M059J (cell line): ENCODE data around the gene CPAMD8. TPM values are rescaled to one million over a fixed set of nuclear protein-coding genes. Genes with fewer than 3 reads are reported as not detected.

Experiments used
- DNase-seq: peaks from one replicate; pipeline ENCODE4 v3.0.0-alpha.2; 2012; ENCODE audit warnings: low read depth
- total RNA-seq: library from RNA; depleted of rRNA; stranded (reverse); fragments of >200 nt; shearing (Covaris generic); gene quantifications from 2 replicates; pipeline ENCODE4 v1.2.3, GENCODE V29; 2014

The CPAMD8 gene
- total RNA-seq, 1 experiment from 2014 or later = not detected

DNA sequence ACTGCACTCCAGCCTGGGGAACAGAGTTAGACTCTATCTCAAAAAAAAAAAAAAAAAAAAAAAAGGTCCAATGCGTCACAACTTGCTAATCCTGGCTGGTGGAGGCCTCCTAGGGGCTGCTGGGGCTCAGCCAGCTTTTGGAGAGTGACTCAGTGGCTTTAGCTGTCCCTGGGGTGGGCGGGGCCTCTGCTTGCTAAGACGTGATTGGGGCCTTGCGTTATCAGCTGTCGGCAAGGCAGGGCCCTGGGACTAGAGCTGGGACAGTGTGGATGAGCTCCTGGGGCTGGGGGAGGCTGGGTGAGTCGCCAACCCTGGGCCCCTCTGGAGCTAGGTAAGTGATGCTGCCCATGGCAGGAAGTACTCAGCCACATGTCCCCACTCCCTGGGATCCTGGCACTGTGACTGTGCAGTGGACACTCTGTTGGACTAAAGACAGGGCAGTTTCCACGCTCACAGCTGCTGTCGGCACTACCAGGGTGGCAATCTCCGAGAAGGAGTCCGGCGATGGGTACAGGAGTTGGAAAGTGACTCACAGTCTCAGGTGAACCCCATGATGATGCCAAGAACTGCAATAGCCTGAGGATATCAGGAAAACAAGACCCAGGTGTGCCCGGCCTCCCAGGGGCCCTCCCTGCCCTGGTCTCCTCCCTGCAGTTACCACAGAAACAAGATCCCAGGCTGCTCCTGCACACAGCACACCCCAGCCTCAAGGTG is 105.6 kb downstream of the CPAMD8 start:
- DNase-seq = peak; percentile 89

DNA sequence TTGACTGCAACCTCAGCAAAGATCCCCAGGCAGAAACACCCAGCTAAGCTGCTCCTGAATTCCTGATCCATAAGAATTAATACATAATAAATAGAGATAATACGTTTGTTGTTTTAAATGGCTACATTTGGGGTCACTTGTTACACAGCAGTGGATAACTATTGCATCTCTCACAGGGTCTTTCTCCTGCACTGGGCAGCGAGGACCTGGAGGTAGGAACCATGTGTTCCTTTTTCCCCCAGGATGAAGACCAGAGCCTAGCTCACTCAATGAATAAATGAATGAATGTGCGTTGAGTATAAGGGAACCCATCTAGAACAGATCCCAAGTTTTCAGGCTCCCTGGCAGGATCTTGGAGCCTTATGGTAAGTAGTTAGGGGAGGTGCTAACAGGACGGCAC is 107.1 kb downstream of the CPAMD8 start:
- DNase-seq = no peak

DNA sequence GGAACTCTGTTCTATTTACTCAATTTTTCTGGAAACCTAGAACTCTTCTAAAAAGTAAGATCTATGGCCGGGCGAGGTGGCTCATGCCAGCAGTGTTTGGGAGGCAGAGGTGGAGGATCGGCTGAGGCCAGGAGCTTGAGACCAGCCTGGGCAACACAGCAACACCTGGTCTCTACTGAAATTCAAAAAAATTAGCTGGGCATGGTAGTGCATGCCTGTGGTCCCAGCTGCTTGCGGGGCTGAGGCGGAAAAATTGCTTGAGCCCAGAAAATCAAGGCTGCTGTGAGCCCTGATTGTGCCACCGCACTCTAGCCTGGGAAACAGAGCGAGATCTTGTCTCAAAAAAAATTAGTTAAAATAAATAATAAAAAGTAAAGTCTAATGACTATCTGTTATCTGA is 109.2 kb downstream of the CPAMD8 start:
- no peak for DNase-seq

DNA sequence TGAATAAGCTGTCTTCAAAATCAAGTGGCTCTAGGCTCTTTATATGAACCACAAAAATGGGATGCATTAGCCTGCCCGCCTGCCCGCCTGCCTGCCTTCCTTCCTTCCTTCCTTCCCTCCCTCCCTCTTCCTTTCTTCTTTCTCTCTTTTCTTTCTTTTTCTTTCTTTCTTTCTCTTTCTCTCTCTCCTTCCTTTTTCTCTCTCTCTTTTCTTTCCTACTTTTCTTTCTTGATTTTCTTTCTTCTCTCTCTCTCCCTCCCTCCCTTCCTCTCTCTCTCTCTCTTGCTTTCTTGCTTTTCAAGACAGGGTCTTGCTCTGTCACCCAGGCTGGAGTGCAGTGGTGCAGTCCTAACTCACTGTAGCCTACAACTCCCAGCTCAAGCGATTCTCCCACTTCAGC is 110.9 kb downstream of the CPAMD8 start:
- DNase-seq = no peak

DNA sequence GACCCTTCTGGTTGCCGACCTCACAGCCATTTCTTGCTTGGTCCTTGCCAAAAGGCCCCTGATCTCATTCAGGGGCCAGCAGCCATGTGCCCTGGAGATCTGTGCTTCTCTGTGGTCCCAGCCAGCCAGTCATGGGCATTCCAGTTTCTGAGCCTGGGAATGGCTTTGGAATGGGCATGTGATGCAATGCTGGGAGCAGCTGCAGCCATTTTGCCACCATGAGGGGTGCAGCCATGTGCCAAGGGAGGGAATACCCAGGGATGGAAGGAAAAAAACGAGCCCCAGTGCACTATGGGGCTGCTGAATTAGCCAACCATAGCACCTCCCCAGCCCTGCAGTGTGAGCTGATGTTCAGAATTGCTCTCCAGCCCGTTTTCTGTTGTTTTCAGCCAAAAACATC is 111.5 kb downstream of the CPAMD8 start:
- DNase-seq = no peak

DNA sequence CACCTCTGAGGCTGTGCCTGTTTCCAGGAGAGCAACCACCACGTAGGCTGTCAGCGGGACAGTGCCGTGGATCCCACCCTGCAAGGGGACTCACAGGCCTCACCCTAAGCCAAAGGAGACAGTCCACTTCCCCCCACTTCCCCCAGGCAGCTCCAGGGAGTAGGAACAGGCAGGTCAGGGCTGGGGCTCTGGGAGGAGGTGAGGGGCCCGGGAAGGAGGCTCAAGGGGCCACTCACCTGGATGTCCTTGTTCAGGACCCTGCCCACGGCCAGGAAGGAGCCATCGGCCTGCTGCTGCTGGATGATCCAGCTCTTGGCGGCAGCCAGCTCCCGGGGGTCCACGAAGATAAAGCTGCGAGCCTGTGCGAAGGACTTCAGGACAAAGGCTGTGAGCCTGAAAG is 112.2 kb downstream of the CPAMD8 start:
- no peak for DNase-seq

DNA sequence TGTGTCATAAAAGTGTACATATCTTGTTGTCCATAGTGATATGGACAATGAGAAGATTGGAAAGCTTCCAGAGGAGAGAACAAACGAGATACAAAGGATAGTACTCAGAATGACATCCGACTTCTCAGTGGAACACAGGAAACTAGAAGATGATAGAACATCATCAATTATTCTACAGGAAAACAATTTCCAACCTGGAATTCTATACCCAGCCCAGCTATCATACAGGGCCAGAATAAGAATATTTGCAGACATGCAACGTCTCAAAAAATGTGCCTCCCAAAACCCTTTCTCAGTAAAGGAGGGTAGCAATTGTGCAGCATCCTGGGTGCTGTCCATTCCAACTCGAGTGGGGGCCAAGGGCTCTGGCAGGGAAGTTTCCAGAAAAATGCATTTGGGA is 113.8 kb downstream of the CPAMD8 start:
- no peak for DNase-seq

DNA sequence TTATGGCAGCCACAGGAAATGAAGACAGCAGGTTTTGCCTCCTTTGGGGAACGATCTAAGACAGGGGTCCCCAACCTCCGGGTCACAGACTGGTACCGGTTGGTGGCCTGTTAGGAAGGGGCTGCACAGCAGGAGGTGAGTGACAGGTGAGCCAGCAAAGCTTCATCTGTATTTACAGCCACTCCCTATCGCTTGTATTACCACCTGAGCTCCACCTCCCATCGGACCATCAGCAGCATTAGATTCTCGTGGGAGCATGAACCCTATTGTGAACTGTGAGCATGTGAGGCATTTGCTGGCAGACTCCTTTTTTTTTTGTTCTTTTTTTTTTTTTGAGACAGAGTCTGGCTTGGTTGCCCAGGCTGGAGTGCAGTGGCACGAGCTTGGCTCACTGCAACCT is 115.6 kb downstream of the CPAMD8 start:
- DNase-seq = no peak

DNA sequence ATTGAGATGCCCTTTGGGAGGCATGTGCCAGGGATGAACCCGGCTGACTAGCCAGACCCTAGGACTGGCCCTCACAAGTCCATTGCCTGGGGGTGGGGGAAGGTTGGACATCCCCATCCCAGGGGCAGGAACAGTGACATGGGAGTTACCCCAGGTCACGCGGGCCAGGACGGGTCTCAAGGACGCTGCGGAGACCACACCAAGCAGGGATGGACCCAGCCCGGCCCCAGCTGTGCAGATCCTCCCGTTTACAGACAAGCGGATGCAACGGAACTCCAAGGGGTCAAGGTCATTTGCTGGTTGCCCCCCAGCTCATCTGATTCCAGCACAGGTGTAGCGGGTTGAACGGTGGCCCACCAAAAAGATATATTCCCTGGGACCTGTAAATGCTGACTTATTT is 117.9 kb downstream of the CPAMD8 start:
- no peak for DNase-seq

DNA sequence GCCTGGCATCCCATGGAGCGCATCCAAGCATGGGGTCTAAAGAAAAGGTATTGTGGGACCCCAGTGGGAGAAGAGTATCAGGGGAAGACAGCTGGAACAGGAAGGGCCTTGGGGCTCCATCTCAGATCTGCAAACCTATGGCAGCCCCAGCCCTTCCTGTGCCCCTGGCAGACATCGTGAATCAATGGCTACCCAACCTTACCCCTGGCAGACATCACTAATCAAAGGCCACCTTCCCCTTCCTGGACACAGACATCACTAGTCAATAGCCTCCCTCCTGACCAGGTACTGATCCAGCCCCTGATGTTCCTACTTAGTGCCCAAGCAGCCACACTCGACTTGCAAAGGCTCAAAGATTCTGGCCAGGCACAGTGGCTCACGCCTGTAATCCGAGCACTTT is 122.0 kb downstream of the CPAMD8 start:
- no peak for DNase-seq

DNA sequence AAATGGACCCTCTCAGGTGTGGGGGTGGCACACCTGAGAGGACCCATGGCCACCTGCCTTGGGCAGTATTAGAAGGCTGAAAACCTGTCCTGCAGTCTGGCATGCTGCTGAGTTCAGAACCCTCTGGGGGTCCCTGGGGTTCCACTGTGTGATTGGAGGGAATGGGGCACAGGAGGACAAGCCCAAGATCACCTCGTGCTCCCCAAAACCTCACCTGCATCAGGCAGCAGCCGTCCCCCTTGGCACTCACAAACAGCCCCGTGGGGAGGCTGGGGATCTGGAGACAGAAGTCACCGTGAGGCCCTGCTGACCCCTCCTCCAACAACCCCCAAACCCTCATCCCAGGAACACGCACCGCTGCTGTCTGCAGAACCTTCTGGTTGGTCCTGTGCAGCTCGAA is 123.3 kb downstream of the CPAMD8 start:
- DNase-seq = no peak

DNA sequence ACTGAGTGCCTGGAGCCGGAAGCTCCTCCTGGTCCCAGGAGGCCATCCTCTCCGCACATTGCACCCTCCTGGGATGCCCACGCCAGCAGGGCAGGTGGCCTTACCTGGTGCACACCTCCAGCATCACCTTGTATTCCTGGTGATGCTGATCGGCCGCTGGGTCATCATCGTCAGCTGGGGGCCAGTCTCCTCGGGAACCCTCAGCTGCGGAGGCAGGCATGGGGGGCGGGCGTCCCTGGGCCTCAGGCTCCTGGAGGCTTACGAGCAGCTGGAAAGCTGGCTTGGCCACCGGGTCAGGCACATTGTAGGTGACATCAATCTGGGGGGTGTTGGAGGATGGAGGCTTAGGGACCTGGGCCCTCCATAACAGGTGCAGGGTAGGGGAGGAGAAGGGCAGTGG is 124.1 kb downstream of the CPAMD8 start:
- no peak for DNase-seq

DNA sequence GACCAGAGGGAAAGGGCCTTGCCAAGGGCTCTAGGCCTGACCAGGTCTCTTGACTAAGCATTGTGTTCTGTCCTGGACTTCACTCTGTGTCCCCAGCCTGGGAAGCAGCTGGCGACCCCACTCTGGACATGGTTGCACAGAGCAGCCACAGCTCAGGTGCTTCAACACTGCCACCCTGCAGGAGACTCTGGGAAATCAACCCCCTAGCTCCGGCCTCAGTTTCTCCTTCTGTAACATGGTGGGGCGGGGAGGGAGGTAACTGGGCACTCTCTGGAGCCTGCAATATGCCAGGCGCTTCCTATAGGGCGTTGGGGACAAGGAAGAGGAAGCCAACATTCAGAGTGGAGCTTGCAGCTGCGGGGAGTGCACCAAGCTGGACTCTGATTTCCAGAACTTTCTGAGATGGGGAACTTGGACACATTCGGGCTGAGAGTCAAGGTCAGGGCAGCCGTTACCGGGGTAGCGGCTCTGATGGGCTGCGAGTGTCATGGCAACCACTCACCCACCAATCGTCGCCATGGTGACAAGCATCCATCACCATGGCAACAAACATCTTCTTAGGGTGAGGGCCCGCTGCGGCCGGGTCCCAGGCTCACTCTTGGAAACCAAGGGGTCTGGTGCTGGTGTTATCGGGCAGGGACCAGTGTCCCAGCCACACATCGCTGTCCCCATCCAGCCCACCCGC is 125.0 kb downstream of the CPAMD8 start:
- no peak for DNase-seq

DNA sequence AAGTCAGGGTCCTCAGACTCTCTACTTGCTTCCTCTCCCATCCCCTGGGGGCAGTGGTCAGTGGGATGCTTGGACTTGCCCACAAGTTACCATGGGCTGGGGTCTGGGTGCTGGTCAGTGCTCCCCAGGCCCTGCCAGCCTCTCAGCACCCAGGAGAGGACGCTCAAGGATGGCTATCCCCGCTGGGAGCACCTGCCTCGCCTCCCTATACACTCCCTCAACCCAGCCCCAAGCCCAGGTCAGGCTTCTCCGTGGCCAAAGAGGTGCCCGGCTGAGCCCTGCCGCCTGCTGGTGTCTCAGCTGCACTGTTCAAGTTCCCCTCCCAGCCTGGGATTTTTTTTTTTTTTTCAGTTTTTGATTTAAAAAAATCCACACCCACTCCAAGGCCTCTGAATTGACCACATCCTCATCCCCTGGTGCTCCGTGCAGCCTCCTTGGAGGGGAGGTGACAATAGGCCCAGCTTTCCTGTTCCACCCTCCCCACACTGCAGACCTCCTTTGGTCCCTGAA is 127.0 kb downstream of the CPAMD8 start:
- peak; percentile 44 for DNase-seq

DNA sequence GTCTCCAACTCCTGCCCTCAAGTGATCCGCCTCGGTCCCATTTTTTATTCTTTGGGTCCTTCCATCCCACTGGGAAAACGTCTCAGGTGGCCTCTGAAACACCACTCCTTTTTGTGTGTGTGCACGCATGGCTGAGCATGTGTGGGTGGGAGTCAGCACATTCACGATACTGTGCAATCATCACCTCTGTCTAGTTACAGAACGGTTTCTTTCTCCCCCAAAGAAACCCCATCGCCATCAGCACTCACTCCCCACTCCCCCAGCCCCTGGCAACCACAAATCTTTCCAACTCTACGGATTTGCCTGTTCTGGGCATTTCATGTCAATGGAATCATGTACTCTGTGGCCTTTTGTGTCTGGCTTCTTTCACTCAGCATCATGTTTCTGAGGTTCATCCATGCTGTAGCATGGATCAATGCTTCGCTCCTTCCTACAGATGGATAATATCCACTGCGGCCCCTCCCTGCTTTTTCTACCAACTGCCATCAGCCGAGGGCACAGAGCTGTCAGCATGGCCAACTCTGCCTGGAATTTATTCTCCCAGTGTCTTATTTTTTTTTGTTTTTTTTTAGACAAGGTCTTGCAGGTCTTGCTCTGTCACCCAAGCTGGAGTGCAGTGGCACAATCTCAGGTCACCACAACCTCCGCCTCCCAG is 128.1 kb downstream of the CPAMD8 start:
- no peak for DNase-seq

DNA sequence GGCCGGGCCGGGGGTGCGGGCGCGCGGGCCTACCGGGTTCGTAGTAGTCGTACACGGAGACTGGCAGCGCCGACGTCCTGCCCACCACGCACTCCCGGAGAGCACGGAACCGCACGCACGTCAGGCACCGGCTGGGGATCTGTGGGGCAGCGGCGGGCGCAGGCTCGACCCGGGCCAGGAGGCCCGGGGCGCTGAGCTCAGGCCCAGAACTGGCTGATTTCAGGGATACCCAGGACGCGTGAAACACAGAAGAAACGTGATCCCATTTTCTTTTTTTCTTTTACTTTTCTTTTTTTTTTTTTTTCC is 128.8 kb downstream of the CPAMD8 start:
- DNase-seq = no peak

DNA sequence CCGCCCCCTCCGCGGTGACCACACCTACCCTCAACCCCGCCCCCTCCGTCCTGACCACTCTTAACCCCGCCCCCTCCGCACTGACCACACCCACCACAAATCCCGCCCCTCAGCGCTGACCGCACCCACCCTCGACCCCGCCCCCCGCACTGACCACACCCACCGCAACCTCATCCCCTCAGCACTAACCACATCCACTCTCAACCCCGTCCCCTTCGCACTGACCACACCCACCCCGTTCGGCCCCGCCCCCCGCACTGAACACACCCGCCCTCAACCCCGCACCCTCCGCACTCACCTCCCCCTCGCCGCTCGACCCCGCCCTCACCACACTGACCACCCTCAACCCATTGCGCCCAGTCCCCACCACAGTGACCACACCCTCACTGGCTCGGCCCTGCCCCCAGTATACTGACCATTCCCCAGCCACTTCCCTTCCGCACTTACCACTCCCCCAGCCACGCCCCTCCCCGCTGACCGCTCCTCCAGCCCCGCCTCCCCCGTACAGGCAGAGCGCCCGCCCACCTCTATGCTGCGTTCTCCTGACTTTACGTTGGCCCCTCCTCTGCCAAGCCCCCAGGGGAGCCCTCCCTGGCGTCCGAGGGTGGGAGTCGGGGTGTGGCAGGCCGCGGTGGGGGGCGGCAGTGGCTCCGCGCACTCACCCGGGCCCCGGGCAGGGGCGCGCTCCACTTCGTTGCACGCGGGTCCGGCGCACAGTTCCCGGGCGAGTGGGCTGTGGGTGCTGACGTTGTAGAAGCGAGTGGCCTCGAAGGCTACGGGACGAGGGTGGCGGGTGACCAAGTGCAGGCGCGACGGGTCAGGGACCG is 129.4 kb downstream of the CPAMD8 start:
- no peak for DNase-seq

DNA sequence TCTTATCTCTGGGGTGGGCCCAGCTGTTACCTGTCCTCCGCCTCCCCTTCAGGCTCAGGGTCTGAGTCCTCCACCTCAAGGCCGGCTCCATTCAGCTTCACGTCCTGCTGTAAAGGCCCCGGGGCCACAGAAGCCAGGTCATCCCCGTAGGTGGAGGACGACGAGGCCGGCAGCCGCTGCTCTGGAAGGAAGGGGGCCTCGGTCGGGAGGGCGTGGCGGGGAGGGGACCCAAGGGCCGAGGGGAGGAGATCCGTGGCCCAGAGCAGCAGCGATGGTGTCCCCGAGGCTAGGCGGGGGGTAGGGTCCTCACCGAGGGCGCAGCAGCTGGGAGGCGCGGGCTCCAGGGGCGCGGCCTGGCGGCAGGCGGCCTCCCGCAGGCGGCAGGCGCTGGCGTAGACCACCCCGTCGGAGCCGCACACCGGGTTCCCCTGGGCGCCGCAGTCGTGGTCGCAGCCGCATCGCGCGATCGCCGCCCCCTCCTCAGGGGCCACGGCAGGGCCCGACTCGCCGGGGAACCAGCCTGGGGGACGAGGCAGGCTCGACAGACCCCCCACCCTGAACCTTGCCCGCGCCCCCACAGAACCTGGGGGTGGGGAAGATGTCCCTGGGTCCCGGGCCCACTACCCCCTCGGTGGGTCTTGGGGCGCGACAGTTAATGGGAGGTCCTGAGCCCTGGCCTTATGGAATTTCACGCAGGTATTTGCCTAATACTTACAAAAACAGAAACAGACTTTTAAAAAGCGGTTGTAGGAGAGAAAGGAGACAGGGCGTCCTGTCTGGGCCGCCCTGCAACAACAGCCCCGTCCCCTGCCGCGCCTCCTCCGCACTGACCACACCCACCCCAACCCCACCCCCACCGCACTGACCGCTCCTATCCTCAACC is 130.2 kb downstream of the CPAMD8 start:
- DNase-seq = no peak

DNA sequence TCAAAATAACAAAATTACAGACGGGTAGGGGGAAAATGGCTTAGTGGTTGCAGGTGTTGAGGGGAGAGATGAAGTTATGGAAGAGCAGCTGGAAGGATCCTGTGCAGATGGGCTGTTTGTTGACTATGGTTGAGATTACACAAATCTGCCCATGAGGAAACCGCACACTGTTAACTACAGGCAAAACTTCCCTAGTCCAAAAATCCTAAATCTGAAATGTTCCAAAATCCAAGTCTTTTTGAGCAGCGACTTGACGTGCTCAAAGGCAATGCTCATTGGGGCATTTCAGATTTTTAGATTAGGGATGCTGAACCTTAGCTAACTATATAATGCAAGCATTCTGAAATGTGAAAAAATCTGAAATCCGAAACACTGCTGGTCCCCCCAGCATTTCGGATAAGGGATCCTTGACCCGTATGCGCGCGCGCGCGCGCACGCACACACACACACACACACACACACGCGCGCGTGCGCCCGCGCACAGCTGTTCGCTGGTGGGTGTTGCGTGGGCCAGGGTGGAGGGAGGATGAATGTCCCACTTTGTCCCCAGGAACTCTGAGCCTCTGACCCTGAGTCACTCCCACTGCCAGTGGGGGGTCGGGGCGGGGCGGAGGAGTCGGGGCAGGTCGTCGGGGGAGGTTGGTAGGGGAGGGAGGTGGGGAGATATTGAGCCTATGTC is 131.0 kb downstream of the CPAMD8 start:
- DNase-seq = no peak

DNA sequence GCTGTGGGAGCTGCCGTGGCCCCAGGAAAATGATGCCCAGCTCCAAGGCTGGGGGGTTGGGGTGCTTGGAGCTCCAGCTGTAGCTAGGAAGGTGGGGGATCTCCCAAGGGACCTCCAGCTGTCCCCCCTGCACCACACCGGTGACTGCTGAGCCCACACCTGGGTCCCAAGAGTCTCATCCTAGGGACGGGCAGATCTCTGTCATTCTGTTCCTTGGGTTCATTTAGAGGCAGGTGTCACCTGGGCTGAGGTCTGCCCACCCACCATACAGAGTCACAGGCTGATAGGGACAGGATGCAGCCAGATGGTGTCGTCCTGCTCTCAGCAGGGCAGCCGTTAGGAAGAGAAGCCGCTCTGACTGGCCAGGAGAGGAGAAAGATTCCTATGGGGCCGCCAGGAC is 132.5 kb downstream of the CPAMD8 start:
- no peak for DNase-seq

DNA sequence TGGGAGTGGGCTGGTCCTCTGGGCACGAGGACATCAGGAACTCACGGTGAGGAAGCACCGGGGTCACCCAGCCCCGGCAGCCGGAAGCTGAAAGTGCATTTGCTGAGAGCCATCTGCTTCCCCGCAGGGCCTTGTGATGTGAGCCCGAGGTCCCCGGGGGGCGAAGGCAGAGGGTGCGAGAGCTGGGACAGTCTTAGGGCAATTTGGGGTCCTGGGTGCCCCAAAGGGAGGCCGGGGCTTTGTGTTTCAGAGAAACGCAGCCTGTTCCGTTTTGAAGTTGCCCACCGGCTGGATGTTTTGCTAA is 133.0 kb downstream of the CPAMD8 start:
- DNase-seq = no peak
